Activated CD8-positive, alpha-beta memory T cell treated with anti-CD3 and anti-CD28 coated beads, Interleukin-2, amount 50 U/mL, for 1 hour (primary cell): ENCODE data around the gene BBLN.
"Not testable (repeated sequence)": the region's sequence is repeated elsewhere in the genome, so short reads cannot be mapped to it uniquely, and the experiment has no call there.

Experiments used
- DNase-seq: peaks from one replicate; pipeline ENCODE4 v3.0.0-alpha.2; 2020; ENCODE audit errors: extremely low read depth

BBLN gene

GRCh38 chr9:128163523-128164306 lies 3.6 kb downstream of the BBLN start:
- no peak for DNase-seq

- no peak for DNase-seq
Observed at GRCh38 chr9:128164307-128164885, 4.3 kb downstream of the BBLN start.

GRCh38 chr9:128166169-128166568 lies 6.1 kb downstream of the BBLN start:
- DNase-seq, result no peak

GRCh38 chr9:128167209-128167608 lies 7.1 kb downstream of the BBLN start:
- no peak for DNase-seq

GRCh38 chr9:128168731-128169308 lies 8.8 kb downstream of the BBLN start:
- DNase-seq, result no peak

GRCh38 chr9:128169492-128169891 lies 9.4 kb downstream of the BBLN start:
- DNase-seq, result no peak

GRCh38 chr9:128169925-128170324 lies 9.9 kb downstream of the BBLN start:
- DNase-seq, result no peak

- DNase-seq, result no peak
Observed at GRCh38 chr9:128174062-128174461, 14.0 kb downstream of the BBLN start.

GRCh38 chr9:128175102-128175563 lies 15.1 kb downstream of the BBLN start:
- DNase-seq, result no peak

GRCh38 chr9:128175726-128176125 lies 15.7 kb downstream of the BBLN start:
- DNase-seq, result no peak

GRCh38 chr9:128178806-128179431 lies 18.9 kb downstream of the BBLN start:
- no peak for DNase-seq

- no peak for DNase-seq
Observed at GRCh38 chr9:128180001-128180400, 19.9 kb downstream of the BBLN start.

- no peak for DNase-seq
Observed at GRCh38 chr9:128180447-128180846, 20.4 kb downstream of the BBLN start.

- DNase-seq, result not testable (repeated sequence)
Observed at GRCh38 chr9:128181480-128181879, 21.4 kb downstream of the BBLN start.

- no peak for DNase-seq
Observed at GRCh38 chr9:128182893-128183588, 23.0 kb downstream of the BBLN start.

GRCh38 chr9:128185979-128186965 lies 26.2 kb downstream of the BBLN start:
- no peak for DNase-seq

GRCh38 chr9:128187361-128187760 lies 27.3 kb downstream of the BBLN start:
- DNase-seq, result no peak

GRCh38 chr9:128188209-128188608 lies 28.1 kb downstream of the BBLN start:
- DNase-seq, result no peak

- no peak for DNase-seq
Observed at GRCh38 chr9:128190013-128190412, 29.9 kb downstream of the BBLN start.

- no peak for DNase-seq
Observed at GRCh38 chr9:128190516-128191405, 30.7 kb downstream of the BBLN start.
